NT2/D1 (cell line): ENCODE measurements around the gene SOX12.

Experiments
- SUZ12 ChIP-seq: IDR thresholded peaks from 2 replicates; pipeline ENCODE4 v1.6.1; 2011; ENCODE audit not compliant: insufficient read length, insufficient read depth; ENCODE audit errors: extremely low read depth
- YY1 ChIP-seq: IDR thresholded peaks from 2 replicates; pipeline ENCODE4 v1.6.1; 2011; ENCODE audit not compliant: insufficient read length, insufficient read depth
- ZNF274 ChIP-seq: IDR thresholded peaks from 2 replicates; pipeline ENCODE4 v1.6.1; 2011; ENCODE audit warnings: mild to moderate bottlenecking, low read depth, low read length

DNA sequence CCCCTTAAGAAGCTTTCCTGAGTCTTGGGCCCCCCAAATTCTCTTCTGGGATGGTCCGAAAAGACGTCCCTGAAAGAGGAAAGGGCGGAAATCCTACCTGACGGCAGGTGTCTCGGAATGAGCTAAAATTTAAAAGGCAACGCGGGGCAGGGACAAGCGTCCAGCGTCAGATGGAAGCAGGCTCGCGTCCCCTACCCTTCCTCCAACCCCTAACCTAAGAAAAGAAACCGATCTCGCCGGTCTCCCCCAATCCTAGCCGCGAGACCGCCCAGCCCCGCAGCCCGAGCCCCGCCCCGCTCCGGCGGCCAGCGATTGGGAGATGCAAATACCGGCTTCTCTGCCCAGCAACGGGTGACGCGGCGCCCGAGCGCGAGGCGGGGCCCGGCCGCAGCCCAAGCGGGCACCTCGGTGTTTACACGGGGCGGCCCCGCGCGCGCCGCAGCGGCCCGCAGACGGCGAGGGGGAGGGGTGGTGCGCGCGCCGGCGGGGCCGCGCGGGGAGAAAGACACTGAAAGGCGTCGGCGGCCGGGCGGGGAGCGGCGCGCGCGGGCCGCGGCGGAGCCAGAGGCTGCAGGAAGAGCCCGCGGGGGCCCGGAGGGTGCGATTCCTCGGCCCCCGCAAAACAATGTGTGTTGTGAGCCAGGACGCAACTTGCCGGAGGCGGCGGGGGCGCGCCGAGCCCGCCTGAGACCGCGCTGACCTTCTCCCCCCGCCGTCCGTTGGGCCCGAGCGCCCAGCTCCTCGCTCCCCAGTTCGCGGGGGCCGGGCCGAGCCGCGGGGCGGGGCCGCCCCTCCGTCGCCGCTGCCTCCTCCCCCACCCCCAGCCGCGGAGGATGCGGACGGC is at the start of gene SOX12:
- TF ChIP-seq YY1: no peak
- no peak for TF ChIP-seq SUZ12
- TF ChIP-seq ZNF274: no peak
